HG03571 (cell line): ENCODE measurements around the gene GRK1.

Source experiments
- ATAC-seq: cut with Tn5 transposase; IDR thresholded peaks from one replicate; pipeline ENCODE4 v1.9.1; 2021; ENCODE audit not compliant: unreplicated experiment

Gene GRK1

DNA sequence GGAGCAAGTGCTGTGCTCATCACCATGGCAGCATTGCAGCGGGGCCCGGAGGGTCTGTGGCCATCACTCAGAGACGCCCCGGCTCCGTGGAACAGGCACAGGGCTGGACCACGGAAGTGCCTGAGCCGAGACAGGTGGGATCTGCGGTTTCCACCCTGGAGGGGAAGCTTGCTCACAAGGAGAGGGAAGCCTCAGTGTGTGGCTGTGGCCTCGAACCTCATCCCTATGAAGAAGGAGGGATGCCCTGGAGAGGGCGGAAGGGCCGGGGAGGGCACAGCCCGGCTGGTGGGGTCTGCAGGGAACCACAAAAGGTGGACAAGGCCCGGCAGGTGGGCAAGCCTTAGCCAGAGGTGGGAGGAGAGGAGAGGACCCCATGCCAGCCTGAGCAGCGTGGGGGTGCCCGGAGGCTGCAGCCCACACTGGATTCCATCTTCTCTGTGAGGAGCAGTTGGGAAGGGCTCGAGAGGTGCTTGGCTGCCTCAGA, 61.6 kb downstream of the GRK1 start:
- no peak for ATAC-seq

DNA sequence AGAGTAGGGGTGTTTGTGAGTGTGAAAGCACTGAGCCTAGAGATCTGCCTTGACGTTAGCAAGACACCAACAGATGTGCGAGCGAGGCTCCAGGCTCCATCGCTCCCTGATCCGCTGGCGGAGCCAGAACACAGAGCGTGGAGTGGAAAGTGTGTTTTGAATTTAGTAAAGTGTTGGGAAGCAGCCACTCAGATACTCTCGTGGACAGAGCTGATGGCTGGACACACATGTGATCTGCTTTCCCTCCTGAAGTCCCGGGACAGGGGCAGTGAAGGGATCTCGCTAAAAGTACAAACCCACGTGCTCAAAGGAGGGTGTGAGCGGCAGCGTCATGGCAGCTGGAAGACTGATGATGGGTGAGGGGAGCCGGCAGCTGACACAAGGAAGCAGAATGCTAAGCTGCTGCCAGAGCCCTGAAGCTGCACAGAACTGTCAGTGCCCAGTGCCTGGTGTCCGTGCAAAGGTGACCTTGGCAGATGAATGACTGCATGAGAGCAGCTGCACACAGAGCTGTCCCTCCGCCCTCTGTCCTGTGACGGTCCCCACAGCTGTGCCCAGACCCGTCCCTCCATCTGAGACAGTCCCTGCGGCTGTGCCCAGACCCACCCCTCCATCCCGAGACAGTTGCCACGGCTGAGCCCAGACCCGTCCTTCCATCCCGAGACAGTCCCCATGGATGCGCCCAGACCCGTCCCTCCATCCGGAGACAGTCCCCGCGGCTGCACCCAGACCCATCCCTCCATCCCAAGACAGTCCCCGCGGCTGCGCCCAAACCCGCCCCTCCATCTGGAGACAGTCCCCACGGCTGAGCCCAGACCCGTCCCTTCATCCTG, 62.4 kb downstream of the GRK1 start:
- ATAC-seq = no peak

GRCh38 chr13:113730258-113730691, 63.3 kb downstream of the GRK1 start:
- ATAC-seq = no peak

GRCh38 chr13:113730831-113731191, 63.8 kb downstream of the GRK1 start:
- ATAC-seq = no peak

- no peak for ATAC-seq
These were observed 64.5 kb downstream of the GRK1 start for GRCh38 chr13:113731192-113732175.

DNA sequence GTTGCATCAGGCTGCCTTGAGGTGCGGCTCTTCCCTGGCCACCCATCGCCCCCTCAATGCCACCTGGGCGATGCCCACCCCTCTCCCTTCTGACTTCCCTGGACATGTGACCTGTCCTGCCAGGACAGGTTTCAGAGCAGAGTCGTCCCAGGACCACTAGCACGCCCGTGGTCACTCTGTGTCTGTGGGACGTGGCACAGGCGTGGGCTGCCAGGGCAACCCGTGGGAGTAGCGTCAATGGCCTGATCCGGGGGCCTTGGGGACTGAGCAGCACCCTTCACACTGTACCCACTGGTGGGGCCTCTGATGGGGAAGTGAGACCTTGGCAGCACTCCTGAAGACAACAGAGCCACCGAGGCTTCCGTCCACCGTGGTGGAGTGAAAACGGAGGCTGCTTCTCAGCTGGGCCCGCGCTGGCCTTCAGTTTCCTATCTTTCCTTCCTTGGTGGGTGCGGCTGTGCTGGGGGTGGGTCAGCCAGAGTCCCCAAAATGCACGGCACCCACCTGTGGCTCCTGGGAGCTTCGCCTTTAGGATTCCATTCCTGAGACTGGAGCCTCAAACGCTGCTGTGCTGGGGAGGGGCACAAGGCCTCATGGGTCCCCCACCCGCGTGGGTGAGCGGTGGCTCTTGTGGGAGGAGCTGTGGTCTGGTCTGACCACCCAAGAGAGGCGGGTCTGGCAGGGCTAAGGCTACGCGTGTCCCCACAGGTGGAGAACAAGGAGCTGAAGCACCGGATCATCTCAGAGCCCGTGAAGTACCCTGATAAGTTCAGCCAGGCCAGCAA, 65.3 kb downstream of the GRK1 start:
- ATAC-seq = no peak

DNA sequence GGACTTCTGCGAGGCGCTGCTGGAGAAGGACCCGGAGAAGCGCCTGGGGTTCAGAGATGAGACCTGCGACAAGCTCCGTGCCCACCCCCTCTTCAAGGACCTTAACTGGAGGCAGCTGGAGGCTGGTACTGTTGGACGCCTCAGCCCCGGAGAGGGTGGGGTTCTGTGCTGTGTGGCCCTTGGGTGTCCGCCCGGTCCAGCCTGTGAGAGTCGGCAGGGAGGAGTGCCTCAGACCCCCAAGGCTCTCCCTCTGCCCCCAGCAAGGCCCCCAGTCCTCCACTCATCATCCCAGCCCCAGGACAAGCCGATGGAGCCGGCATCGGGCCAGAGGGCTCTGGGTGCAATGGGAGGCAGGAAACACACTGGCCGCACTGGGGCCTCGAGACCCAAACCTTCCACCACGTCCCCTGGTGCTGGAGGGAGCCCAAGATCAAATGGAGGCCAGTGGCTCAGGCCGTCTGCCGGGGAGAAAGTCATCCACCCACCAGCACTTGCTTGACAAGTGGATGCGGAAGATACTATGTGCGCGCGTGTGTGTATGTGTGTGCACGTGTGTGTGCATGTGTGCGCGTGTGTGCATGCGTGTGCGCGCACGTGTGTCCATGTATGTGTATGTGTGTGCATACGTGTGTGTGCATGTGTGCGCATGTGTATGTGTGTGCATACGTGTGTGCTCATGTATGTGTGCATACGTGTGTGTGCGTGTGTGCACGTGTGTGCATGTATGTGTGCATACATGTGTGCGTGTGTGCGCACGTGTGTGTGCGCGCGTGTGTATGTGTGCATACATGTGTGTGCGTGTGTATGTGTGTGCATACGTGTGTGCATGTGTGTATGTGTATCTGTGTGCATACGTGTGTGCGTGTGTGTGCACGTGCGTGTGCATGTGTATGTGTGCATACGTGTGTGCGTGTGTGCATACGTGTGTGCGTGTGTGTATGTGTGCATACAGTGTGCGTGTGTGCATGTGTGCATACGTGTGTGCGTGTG, 66.2 kb downstream of the GRK1 start:
- ATAC-seq = no peak

DNA sequence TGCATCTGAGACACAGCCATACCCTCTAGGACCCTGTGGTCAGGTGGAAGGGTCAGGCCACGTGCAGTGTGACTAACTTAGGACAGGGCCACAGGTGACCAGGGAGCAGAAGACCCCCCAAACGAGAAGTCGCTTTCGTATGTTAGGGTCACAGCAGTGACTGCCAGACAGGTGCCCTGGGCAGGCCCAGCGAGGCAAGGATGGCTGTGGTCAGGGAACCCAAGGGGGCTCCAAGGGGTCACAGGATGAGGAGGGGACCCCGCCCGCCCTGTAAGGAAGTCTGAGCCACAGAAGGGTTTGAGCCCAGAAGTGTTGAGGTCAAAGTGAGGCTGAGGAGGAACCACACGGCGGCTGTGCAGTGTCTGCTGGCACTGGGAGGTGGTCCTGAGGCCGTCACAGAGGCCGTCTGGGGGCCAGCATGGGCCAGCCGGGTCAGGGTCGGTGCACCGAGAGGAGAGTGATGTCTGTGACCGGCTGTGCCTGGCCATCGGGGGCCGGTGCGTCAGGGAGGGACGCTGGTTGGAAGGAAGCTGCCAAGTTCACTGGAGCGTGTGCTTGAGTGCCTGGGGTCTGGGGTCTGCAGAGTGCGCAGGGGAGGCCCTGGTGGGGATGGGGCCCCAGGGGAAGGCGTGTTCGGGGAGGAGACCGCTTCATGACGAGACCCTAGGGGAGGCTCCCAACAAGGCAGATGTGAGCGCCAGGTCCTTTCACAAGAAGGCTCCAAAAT, 67.2 kb downstream of the GRK1 start:
- no peak for ATAC-seq

- no peak for ATAC-seq
These were observed 67.8 kb downstream of the GRK1 start for GRCh38 chr13:113734826-113735125.

- no peak for ATAC-seq
These were observed 68.2 kb downstream of the GRK1 start for GRCh38 chr13:113735194-113735593.

GRCh38 chr13:113735750-113736149, 68.7 kb downstream of the GRK1 start:
- no peak for ATAC-seq

- no peak for ATAC-seq
These were observed 69.3 kb downstream of the GRK1 start for GRCh38 chr13:113736258-113736731.

DNA sequence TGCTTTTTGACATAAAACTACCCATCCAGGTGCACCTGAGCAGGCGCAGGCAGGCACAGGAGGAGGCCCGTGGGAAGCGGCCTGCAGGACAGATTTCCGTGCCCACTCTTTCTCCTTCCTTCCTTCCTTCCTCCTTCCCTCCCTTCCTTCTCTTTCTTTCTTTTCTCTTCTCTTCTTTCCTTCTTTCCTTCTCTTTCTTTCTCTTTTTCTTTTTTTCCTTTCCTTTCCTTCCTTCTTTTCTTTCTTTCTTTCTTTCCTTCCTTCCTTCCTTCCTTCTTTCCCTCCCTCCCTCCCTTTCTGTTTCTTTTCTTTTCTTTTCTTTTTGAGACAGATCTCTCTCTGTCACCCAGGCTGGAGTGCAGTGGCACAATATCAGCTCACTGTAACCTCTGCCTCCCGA, 70.8 kb downstream of the GRK1 start:
- no peak for ATAC-seq

DNA sequence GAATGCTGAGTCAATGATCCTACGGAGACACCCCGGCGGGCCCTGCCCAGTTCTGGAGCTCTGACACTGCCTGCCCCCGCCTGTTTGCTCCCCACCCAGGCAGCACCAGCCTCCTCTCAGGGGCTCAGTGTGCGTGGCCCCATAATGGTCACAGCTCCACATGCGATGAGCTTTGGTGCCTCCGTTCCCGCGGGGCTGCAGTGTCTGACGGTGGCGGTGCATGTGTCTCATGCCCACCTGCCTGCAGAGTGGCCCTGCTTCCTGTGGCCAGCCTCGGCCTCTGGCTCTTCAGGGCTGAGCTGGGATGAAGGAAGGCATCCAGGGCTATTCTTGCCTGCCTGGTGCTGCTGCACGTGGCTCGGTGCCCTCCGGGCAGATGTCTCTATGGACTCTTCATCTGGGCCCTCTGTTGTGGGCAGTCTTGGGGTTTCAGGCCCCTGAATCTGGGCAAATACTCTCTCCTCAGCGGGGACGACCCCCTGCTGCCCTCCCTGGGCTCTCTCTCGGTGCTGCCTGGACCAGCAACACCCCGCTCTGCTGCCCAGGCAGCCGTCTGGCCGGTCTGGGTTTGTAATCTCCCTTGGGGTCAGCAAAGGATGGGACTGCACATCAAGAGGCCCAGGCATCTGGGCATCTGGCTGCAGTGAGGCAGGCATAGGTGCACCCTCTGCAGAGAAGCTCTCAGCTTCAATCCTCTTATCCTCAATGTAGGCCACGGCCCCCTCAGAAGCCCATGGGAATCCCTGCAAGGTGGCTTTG, 72.7 kb downstream of the GRK1 start:
- ATAC-seq = no peak

- no peak for ATAC-seq
These were observed 73.2 kb downstream of the GRK1 start for GRCh38 chr13:113740286-113740556.

DNA sequence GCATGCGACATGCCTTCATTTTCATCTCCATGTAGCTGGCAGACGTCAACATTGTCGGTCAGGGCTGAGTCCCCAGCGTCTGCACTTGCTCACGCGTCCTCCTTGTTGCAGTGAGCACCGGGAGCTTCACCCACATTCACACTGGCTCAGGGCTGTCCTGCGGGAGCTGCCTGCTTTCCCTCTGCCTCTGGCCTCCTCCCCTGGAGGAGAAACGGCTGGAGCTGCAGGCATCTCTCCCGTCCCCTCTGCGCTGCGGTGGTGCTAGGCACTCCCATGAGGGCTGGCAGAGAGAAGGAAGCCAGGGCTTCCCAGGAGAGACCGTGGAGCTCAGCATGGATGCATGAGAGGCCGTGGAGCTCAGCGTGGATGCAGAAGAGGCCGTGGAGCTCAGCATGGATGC, 73.6 kb downstream of the GRK1 start:
- ATAC-seq = no peak

- no peak for ATAC-seq
These were observed 74.2 kb downstream of the GRK1 start for GRCh38 chr13:113741191-113741668.

GRCh38 chr13:113742000-113742441, 75.0 kb downstream of the GRK1 start:
- ATAC-seq = no peak
